ENCODE data around the gene TMC4. TPM values are rescaled to one million over a fixed set of nuclear protein-coding genes. Genes with fewer than 3 reads are reported as not detected.
"Not testable (repeated sequence)": the region's sequence is repeated elsewhere in the genome, so short reads cannot be mapped to it uniquely, and the experiment has no call there.

TMC4 gene
- total RNA-seq, 4 donors from 2014 or later, result 42.6 to 91.7 (median 68.5) TPM

DNA sequence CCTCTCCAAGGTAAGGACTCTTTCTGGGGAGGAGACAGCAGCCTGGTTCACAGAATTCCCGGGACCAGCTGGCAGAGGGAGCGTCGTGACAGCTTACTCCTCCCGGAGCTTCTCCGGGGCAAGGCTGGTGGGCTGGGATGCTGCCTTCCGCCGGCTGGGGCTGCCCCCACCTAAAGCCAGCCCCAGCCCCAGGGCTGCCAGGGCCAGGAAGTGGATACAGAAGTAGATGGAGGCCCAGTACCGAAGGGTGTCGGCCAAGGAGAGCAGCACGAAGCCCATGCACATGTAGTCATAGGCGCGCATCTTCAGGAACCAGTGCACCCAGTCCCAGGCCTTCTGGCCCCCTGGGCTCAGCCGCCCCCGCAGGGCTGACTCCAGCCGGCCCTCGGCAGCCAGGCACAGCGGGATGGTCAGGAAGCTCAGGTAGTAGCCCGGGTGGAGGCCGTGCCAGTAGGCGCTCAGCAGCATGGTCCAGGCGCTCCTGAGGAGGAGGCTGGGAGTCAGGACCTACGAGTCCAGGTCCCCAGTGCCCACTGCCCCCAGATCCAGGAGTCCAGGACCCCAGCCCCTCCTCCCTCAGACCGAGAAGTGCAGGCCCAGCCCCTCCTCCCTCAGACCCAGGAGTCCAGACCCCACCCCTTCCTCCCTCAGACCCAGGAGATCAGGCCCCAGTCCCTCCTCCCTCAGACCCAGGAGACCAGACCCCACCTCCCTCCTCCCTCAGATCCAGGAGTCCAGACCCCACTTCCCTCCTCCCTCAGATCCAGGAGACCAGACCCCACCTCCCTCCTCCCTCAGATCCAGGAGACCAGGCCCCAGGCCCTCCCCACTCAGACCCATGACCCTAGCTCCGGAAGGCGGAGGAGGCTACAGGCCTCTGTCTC is 1.2 kb upstream of the TMC4 start:
- intact Hi-C loops (cut with DNase I), result no loop called here
- no peak for TF ChIP-seq CTCF (IDR thresholded peaks at IDR 0.05)
- TF ChIP-seq POLR2A (IDR thresholded peaks at IDR 0.05), result no peak
- H3K27me3 ChIP-seq, result no peaks in the 10 kb centered on the region
- no peaks in the 10 kb centered on the region for H3K36me3 ChIP-seq
- no peak overlapping the region for H3K27ac ChIP-seq
- no peak overlapping the region for H3K4me3 ChIP-seq (replicated peaks in 1 of 3)
- no peaks in the 10 kb centered on the region for H3K9me3 ChIP-seq
- DNase-seq, result no peak
- WGBS, 2 donors, result 76 to 82% methylated on average over 12 to 23 of the region's 25 CpGs
- H3K4me1 ChIP-seq, result peaks cover 3 to 5% of the 10 kb centered on the region in 2 donors

- no peak for DNase-seq
- intact Hi-C loops (cut with DNase I), result no loop called here
- TF ChIP-seq POLR2A (IDR thresholded peaks at IDR 0.05) (no peak), CTCF (IDR thresholded peaks at IDR 0.05) (no peak)
- Histone ChIP-seq H3K4me1 (peaks cover 3 to 7% of the 10 kb centered on the region in 2 donors), H3K27me3 (no peaks in the 10 kb centered on the region), H3K9me3 (no peaks in the 10 kb centered on the region), H3K27ac (peak overlapping the region in 2 of 3 donors; percentile 30 to 58), H3K36me3 (no peaks in the 10 kb centered on the region), H3K4me3 (replicated peaks in 1 of 3) (peak overlapping the region in 1 of 3 donors; percentile 31)
- WGBS, 2 donors, result 33 to 40% methylated on average over 8 to 15 of the region's 15 CpGs
These were observed 369 bp upstream of the TMC4 start for GRCh38 chr19:54173359-54173699.

GRCh38 chr19:54171736-54172431 is 1.1 kb downstream of the TMC4 start:
- H3K9me3 ChIP-seq; H3K4me1 ChIP-seq; H3K36me3 ChIP-seq; intact Hi-C loops (cut with DNase I); H3K27me3 ChIP-seq; H3K27ac ChIP-seq; DNase-seq: not testable (repeated sequence)
- H3K4me3 ChIP-seq (replicated peaks in 1 of 3), result peak overlapping the region in 1 of 3 donors; percentile 31
- 76 to 85% methylated on average over 8 to 11 of the region's 23 CpGs for WGBS, 2 donors

- Histone ChIP-seq H3K9me3 (no peaks in the 10 kb centered on the region), H3K4me3 (replicated peaks in 1 of 3) (no peak overlapping the region), H3K36me3 (no peaks in the 10 kb centered on the region), H3K27me3 (no peaks in the 10 kb centered on the region), H3K27ac (no peak overlapping the region), H3K4me1 (peaks cover 3 to 14% of the 10 kb centered on the region in 2 donors)
- 90% methylated on average over 21 of the region's 21 CpGs for WGBS, 2 donors
- no peak for TF ChIP-seq POLR2A (IDR thresholded peaks at IDR 0.05)
- no peak for TF ChIP-seq CTCF (IDR thresholded peaks at IDR 0.05)
- DNase-seq, result no peak
- intact Hi-C loops (cut with DNase I), result loop anchor here (5.0 kb wide), 1 partner anchor 63 kb away; no protein-coding TSS in a partner anchor
These were observed 3.7 kb downstream of the TMC4 start for GRCh38 chr19:54169149-54169740.

GRCh38 chr19:54168174-54168917 is 4.6 kb downstream of the TMC4 start:
- no peak for TF ChIP-seq POLR2A (IDR thresholded peaks at IDR 0.05)
- peak; percentile 66 to 94 (median 74) for TF ChIP-seq CTCF (IDR thresholded peaks at IDR 0.05)
- Histone ChIP-seq H3K27me3 (no peaks in the 10 kb centered on the region), H3K36me3 (no peaks in the 10 kb centered on the region), H3K9me3 (no peaks in the 10 kb centered on the region), H3K27ac (no peak overlapping the region), H3K4me1 (peaks cover 1 to 14% of the 10 kb centered on the region in 2 donors), H3K4me3 (replicated peaks in 1 of 3) (no peak overlapping the region)
- intact Hi-C loops (cut with DNase I), result loop anchor here (5.0 kb wide), 1 partner anchor 64 kb away; no protein-coding TSS in a partner anchor
- DNase-seq, result peak; percentile 88 to 91
- WGBS, 2 donors, result 35% methylated on average over 23 to 24 of the region's 25 CpGs

Data from thyroid gland (tissue), 4 donors.